HG02678 (cell line): ENCODE measurements around the gene CRB3.
"Not testable (repeated sequence)": the region's sequence is repeated elsewhere in the genome, so short reads cannot be mapped to it uniquely, and the experiment has no call there.

Experiments
- ATAC-seq: cut with Tn5 transposase; IDR thresholded peaks from one replicate; pipeline ENCODE4 v1.9.1; 2021; ENCODE audit warnings: mild to moderate bottlenecking, moderate library complexity; ENCODE audit not compliant: unreplicated experiment

CRB3 gene

DNA sequence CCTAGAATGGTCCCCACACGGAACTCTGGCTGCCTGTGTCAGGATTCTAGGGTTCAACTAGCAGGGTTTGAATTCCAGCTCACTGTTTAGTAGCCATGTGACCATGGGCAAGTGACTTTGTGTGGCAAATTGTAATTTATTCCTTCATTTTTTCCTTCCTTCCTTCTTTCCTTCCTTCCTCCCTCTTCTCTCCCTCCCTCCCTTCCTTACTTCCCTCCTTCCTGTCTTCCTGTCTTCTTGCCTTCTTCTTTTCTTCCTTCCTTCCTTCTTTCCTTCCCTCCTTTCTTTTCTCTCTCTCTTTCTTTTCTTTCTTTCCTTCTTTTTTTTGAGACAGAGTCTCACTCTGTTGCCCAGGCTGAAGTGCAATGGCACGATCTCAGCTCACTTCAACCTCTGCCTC is 26.1 kb downstream of the CRB3 start:
- ATAC-seq: no peak

DNA sequence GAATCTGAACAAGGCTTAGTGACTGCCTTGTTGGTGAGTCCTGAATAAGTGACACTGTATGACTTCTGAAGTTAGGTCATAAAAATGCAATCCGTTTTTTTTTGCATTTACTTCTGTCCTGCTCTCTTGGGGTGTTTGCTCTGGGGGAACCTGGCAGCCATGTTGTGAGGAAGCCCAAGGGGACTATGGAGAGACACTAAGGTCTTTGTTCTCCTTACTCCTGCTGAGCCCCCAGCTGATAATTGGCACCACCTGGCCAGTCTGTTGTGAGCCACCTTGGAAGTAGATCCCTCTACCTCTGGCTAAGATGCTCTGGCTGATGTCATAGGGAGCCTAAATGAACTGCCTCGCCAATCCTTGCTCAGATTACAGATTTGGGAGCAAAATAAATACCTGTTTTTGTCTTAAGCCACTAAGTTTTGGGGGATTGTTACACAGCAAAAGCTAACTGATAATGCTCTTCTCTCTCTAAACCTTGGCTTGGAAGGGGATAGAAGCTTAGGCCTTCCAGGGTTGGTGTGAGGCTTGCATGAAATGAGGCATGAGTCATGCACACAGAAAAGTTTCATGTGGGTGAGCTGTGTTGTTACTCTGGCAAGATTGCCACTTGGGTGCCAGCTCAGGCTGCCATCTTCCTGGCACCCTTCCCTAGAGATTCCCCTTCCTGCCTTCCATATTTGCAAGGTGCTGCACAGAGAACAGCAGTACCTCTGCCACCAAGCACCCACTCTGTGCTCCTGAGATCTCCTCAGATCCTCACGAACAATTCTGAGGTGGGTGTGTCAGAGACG is 27.9 kb downstream of the CRB3 start:
- no peak for ATAC-seq

DNA sequence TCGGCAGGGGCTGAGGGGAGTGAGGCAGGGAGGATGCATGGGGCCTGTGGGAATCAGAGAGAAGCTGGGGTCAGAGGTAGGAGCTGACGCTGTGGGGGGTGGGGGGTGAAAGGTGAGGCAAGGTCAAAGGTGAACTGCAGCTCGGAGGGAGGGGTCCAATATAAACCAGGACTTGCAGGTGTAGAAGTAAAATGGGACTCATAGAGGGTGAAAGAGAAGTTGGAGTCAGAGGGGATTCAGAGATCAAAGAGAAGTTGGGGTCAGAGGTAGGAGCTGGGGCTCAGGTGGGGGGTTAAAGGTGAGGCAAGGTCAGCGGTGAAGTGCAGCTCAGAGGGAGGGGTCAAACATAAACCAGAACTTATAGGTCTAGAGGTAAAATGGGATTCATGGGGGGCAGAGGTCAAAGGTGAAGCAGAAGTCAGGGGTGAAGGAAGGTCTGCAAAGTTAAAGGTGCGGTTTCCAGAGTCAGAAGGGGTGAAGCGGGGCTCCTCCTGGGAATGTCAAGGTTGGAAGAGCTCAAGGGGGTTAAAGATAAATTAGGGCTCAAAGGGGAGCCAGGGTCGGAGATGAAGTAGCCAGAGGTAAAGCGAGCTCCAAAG is 30.5 kb downstream of the CRB3 start:
- ATAC-seq: no peak

DNA sequence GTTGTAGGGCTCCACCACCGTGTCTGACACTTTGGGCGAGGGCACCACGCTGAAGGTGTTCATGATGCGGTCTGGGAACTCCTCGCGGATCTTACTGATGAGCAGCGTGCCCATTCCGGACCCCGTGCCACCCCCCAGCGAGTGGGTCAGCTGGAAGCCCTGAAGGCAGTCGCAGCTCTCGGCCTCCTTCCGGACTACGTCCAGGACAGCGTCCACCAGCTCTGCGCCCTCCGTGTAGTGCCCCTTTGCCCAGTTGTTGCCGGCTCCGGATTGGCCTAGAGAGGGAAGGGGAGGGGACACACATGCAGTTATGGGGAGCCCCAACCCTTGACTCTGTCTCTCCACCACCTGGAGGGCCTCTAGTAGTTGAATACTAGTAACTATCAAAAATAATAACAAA is 31.9 kb downstream of the CRB3 start:
- no peak for ATAC-seq

DNA sequence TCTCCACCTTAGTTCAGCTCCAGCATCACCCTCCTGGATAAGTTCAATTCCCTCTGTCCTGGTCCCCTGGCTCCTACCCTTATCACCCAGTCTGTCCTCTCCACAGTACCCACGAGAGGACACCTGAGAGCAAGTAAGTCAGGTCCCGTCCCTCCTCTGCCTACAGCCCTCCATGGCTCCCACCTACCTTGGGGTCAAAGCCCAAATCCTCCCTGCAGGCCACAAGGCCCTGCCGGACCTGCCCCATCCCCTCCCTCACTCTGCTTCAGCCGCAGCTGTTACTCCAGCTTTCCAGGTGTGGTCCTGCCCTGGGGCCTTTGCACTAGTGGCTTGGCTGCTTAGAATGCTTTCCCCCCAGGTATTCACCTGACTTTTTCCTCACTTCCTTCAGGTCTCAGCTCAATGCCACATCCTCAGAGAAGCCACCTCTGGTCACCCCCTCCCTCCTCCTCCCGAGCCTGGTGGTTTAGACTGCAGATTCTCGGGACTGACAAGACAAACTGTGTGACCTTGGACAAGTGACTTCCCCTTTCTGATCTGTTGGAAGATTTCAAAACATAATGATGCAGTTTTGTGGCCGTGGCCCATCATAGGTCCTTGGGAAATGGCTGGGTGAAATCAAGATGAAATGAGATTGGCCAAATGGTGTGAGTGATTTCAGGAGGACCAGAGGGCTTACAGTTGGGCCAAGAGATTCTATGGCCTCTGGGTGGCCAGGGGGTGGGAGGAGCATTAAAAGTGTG is 34.4 kb downstream of the CRB3 start:
- ATAC-seq: no peak

DNA sequence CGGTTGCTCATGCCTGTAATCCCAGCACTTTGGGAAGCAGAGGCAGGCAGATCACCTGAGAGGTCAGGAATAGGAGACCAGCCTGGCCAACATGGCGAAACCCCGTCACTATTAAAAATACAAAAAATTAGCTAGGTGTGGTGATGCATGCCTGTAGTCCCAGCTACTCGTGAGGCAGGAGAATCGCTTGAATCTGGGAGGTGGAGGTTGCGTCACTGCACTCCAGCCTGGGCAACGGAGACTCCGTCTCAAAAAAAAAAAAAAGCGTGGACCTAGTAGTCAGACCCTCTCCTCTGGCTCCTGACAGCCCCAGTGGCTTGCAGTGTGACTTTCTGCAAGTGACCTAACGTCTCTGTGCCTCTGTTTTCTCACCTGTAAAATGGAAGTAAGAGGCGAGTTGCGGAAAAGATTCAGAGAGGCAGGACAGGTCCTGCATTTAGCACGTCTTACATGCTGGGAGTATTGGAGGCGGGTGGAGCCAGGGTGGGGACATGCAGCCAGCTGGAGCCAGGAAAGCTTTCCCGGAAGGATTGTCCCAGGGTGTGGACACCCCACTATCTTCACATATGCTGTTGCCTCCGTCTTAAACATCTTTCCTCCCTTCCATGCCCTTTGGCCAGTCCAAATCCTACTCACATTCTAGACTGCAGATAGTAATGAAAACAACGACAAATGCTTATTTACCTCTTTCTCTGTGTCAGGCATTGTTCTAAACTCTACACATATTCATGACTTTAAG is 35.1 kb downstream of the CRB3 start:
- ATAC-seq: no peak

DNA sequence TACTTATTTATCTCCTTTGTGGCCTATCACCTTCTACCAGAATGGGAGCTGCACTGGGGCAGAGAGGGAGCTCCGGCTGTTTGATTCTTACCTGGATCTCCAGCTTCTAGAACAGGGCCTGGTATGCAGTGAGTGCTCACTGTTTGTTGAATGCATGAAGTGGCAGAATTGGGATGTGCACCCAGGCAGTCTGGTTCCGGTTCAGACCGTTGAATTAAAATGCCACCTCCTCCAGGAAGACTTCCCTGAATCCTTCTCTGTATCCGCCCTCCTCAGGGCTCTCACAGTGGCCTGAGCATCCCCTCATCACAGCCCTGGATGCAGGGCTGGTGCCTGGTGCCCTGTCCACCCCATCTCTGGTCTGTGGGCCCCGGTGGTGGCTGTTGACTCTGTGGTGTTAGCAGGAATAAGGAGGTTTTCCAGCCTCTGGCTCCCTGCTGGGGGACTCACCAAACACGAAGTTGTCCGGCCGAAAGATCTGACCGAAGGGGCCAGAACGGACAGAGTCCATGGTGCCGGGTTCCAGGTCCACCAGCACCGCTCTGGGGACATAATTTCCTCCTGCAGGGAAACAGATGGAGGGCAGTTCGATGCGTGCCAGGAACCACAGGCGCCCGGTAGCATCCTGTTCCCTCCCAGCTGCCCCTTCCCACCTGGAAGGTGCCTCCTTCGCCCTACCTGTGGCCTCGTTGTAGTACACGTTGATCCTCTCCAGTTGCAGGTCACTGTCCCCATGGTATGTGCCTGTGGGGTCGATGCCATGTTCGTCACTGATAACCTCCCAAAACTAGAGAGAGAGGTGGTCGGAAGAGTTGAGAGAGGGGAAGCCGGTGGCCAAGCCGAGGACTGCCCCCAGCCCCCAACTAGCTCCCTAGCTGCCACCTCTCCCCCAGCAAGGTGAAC is 37.0 kb downstream of the CRB3 start:
- no peak for ATAC-seq

DNA sequence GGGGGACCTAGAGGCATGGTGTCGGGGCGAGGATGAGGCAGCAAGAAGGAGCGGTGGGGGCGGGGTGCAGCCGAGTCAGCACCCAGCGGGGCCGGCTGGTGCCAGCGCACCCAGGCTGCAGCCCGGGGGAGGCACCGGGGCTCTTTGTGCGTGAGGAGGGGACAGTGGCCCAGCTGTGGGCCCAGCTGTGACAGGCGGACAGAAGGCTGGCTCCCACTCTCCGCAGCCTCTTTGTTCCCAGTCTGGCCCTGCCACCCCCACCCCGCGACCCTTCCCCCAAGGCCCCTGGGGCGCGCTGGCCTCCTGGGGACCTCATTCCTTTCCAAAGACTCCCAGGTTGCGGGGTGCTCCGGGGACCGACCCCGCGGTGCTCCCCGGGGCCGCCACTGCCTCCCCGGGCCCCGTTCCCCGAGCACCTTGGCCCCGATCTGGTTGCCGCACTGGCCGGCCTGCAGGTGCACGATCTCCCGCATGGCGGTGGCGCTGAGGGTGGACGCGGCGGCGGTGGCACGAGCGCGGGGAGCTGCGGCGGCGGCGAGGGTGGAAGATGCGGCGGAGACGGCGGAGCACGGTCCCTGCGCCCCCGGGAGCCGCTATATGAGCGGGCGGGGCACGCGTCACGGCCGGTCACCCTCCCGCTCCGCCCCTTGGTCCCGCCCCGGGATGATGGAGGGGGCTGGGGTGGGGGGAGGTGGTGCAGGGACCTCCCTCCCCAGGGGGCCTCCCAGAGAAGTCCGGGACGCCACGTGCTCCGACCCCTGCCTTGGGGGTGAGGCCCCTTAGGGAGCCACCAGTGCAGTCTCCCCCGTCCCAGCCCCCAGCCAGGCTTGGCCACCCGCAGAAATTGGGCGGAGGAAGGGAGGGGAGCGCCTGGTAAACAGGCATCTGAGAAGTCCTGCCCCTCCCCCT is 37.9 kb downstream of the CRB3 start, which contains the start of gene TUBB4A:
Gene TUBB4A, minus strand, starts transcription at position 570 of the 909 bp plus-strand sequence. Its CDS starts 97 bp downstream, at position 473.
- ATAC-seq: no peak

DNA sequence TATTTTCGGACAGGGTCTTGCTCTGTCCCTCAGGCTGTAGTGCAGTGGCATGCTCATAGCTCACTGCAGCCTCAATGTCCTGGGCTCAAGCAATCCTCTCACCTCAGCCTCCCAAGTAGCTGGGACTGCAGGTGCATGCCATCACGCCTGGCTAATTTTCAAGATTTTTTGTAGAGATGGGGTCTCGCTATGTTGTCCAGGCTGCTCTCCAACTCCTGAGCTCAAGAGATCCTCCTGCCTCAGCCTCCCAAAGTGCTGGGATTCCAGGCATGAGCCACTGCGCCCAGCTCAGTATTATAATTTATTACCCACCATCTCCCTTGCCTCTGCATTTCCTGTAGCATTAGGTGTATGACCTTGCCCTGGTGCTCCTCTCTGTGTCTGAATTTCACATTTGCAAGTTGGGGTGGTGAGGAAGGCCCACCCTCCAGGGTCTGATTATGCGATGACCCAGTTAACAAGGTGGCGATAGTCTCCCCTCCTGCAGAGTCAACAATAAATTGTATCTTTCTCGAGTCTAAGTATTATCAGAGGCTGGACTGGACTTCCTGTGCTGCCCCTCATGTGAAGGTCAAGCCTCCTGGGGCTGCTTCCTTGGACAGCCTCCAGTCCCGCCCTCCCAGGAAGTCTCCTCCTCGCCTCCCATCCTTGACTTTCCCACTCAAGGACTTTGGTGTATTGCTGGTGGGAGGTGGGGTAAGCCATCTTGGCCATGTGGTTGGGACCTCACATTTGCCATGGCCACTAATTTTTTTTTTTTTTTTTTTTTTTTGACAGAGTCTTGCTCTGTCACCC is 39.5 kb downstream of the CRB3 start:
- no peak for ATAC-seq

DNA sequence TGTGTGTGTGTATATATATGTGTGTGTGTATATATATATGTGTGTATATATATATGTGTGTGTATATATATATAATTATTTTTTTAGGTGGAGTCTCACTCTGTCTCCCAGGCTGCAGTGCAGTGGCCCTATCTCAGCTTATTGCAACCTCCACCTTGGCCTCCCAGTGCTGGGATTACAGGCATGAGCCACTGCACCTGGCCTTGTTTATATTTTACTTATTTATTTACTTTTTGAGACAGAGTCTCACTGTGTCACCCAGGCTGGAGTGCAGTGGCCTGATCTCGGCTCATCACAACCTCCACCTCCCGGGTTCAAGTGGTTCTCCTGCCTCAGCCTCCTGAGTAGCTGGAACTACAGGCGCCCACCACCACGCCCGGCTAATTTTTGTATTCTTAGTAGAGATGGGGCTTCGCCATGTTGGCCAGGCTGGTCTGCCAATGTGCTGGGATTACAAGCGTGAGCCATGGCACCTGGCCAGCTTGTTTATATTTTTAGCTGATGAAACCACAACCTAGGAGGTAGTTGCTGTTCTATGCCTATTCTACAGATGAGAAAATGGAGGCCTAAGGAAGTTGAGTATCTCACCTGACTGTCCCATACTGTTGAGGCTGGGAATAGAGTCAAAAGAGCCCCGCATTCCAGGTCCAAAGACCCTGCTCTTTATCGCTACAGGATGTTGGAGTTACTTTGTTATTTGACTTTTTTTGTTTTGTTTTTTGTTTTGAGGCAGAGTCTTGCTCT is 44.1 kb downstream of the CRB3 start:
- not testable (repeated sequence) for ATAC-seq

DNA sequence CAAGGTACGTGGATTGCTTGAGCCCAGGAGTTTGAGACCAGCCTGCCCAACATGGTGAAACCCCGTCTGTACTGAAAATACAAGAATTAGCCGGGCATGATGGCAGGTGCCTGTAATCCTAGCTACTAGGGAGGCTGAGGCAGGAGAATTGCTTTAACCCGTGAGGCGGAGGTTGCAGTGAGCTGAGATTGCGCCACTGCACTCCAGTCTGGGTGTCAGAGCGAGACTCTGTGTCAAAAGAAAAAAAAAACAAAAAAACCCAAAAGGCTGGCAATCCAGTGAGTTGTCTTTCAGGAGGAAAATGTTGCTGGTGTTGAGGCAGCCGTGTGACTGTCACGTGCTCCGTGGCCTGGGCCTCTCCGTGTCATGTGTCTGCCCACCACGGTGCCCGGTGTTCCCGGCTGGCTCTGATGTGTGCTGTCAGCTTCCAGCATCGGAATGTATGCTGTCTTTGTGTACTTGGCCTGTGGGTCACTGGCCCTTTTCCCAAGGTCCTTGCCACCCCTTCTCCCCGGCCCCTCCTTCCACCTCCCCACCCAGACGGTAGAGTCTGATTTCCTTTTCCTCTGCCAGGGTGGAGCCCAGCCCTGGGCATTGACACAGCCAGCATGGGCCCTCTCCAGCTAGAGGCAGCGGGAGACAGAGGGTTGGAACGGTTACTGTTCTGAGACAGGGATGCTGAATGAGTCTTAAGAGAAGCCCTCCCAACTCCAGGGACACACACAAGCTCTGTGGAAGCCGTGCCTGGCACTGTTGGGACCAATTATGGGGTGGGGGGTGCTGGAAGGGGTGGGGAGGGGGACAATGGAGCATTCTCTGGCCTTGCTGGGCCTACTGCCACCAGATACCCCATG is 45.3 kb downstream of the CRB3 start:
- ATAC-seq: no peak

DNA sequence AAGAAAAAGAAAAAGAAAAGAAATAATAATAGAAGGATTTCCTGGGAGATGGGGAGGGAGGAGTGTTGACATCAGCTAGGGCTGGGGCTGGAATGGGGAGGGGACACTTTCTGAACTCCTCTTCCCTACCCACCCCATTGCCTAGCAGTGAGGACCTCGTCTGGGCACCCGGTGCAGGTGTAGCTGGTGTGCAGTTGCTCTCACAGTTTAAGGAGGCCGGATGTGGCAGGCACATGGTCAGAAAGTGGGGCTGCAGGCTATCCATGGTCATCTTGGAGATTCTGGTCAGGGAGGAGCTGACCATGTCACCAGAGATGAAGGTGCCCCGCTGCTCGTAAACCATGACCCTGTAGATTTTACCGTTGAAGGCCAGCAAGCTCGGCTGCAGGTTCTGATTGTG is 46.5 kb downstream of the CRB3 start:
- ATAC-seq: no peak

DNA sequence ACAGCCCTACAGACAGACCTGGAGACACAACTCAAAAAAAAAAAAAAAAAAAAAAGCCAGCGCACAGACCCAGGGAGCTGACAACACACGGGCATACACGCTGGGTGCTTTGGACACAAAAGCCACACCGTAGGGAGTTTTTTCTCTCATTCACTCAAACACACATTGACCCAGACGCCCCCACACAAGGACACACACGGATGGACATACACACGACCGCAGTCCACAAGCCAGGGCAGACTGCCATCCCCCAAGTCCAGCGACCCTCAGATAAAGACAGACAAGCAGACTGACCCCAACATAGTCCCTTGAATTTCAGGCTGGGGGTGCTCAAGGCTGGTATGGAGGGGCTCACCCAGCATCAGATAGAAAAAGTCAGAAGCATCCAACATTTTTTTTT is 50.0 kb downstream of the CRB3 start:
- ATAC-seq: no peak

DNA sequence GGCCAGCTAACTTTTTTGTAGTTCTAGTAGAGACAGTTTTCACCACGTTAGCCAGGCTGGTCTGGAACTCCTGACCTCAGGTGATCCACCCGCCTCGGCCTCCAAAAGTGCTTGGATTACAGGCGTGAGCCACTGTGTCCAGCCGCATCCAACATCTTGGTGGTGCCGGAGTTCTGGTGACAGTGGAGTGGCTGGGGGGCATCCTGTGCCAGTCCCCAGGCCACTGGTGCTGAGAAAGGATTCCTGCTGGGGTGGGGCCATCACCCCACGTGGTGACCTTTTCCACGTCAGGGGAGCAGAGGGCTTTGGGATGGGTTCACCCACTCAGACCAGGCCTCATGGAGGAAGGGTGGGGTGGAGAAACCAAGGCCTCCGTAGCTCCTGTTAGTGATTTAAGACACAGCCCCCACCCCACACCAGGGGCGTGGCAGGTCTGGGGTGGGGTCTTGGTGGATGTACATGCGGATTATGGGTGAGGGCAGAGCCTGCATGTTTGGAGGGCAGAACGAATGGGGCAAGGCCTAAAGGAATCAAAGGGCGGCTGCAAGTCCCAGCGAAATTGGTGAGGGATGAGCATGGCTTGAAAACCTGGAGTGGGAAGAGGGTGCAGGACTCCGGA is 51.0 kb downstream of the CRB3 start:
- ATAC-seq: no peak

DNA sequence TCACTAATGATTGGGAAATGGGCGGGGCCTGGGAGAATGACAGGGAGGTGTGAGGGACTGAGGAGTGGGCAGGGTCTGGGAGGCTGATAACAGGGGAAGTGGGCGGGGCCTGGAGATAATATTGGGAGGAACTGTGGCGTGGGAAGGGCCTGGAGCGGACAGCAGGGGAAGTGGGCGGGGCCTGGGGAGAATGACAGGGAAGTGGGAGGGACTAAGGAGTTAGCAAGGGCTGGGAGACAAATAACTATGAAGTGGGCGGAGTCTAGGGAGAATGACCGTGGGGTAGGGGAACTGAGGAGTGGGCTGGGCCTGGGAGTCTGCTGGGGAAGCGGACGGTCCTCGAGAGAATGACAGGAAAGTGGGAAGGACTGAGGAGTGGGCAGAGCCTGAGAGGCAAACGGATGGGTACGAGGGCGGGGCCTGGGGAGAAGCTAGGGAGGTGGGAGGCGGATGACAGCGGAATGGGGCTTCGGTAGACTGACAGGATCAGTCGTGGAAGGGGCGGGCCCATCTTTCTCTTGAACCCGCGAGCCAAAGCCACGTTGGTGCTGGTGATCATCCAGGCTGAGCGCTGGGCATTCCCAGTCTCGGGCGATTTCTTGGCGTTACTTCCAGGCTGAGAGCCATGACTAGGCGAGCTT is 52.1 kb downstream of the CRB3 start:
- peak; percentile 42 for ATAC-seq
